ENCODE measurements around the gene YBX2.

DNA sequence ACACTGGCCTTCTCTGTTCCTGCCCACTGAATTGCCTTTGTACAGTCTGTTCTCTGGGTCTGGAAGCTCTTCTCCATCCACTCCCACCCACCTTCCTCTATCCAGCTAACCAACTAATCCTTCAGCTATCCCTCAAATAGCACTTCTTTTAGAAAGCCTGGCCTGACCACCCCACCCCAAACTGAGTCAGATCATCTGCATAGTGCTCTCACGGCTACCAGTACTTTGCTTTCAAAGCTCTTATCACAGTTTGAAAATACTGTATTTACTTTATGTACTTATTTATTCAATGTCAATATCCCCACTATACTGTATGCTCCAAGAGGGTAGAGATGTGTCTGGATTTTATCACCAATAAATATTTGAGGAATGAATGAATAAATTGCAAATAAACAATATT, 27.7 kb downstream of the YBX2 start:
- TF ChIP-seq, protein P1, sequence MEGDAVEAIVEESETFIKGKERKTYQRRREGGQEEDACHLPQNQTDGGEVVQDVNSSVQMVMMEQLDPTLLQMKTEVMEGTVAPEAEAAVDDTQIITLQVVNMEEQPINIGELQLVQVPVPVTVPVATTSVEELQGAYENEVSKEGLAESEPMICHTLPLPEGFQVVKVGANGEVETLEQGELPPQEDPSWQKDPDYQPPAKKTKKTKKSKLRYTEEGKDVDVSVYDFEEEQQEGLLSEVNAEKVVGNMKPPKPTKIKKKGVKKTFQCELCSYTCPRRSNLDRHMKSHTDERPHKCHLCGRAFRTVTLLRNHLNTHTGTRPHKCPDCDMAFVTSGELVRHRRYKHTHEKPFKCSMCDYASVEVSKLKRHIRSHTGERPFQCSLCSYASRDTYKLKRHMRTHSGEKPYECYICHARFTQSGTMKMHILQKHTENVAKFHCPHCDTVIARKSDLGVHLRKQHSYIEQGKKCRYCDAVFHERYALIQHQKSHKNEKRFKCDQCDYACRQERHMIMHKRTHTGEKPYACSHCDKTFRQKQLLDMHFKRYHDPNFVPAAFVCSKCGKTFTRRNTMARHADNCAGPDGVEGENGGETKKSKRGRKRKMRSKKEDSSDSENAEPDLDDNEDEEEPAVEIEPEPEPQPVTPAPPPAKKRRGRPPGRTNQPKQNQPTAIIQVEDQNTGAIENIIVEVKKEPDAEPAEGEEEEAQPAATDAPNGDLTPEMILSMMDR (IDR thresholded peaks at IDR 0.05), result no peak
- TF ChIP-seq POLR2AphosphoS5 (IDR thresholded peaks at IDR 0.05; ENCODE audit: low read depth, low read length), result no peak
- no peak for TF ChIP-seq REST (IDR thresholded peaks at IDR 0.05; ENCODE audit: insufficient read depth in 1 of 2, low read depth in 2 of 2, low read length in 1 of 2)
- TF ChIP-seq TCF7L2 (IDR thresholded peaks at IDR 0.05; ENCODE audit: low read depth, low read length), result no peak

Data from Panc1 (cell line).